ENCODE data around the gene SEH1L.
A peak's percentile ranks its signal among the peaks of the same experiment; 100 is the strongest.
"Not testable (repeated sequence)": the region's sequence is repeated elsewhere in the genome, so short reads cannot be mapped to it uniquely, and the experiment has no call there.

SEH1L gene

GRCh38 chr18:12939162-12939561, 8.6 kb upstream of the SEH1L start:
- DNase-seq, result no peak

GRCh38 chr18:12943215-12943614, 4.6 kb upstream of the SEH1L start:
- DNase-seq, result no peak

- DNase-seq, result no peak
Observed at GRCh38 chr18:12944709-12945108, 3.1 kb upstream of the SEH1L start.

DNA sequence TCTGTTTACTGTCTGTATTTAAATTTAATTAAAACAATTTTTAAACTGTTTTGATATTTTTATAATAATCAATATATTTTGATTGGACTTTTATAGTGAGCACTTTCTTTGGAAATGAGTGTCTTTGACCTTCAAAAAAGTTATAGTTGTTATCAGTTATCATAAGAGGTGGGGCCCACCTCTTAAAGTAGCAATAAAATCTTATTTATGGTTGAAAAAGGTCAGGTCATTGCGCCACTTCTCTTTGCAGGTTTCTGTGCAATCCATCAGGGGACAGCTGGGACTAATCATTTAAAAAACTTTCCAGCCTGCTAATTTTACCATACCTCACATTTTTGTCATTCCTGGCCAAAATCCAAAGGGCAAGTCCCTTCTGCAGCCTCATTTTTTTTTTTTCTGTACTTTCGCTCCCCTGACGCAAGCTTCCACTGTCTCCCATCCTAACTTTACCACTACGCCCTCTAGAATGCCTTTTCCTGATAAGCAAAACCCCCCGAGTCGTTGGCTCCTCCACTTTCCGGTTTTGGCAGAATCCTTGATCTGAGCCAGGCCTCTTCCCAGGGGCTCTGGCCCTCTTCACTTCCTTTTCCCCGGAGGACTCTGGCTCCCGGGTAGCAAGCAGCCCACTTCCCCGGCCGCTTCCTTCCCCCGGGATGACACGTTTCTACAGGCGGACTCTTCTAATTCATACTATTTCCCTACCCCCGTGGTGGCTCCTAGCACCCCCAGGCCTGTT, 1.1 kb upstream of the SEH1L start:
- DNase-seq, result no peak

DNA sequence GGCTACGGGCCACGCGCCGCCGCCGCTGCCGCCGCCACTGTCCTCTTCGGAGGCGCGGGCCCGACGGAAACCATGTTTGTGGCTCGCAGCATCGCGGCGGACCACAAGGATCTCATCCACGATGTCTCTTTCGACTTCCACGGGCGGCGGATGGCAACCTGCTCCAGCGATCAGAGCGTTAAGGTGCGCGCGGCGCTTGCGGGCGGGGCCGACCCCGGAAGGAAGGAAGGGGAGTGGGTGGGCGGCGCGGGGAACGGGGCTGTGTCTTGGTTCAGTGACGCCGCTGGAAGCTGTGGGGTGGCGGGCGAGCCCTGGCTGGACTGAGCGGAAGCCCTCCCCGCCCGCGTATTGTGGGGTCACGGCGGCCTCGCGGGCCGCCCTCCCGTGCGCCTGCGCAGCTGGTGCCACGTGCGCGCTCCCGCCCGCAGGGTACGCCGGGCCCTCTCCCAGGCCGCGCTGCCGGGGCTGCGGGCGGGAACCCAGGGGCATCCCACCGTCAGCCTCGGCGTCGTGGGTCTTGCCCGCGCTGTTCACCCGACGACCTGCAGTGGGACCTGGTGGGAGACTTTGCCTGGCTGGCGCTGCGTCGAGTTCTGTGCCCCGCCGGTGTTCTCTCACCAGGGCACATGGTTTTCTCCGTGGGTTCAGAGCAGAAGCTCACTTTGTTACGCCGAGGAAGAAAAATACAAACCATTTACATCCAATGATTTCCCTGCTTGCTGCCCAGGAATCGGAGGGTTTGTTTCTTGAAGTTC, 416 bp downstream of the SEH1L start:
- DNase-seq, result peak; percentile 99

- DNase-seq, result no peak
Observed at GRCh38 chr18:12958478-12958877, 10.7 kb downstream of the SEH1L start.

DNA sequence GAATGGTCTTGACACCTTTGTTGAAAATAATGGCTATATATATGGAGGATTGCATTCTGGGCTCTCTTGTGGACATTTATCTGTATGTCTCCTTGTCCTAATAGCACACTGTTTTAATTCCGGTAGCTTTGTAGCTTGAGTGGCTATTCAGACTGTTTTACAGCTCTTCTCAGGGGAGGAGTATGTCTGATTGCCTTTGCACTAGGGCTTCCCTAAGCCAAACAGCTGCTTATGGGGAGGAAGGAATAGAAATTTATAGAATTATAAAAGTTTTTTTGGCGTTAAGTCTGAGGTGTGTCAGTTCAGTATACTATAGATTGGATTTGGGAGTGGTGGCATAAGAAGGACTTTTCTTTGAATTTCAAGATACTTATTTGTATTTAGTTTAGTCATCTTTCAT, 12.6 kb downstream of the SEH1L start:
- DNase-seq, result no peak

- DNase-seq, result no peak
Observed at GRCh38 chr18:12960853-12961397, 13.1 kb downstream of the SEH1L start.

- DNase-seq, result no peak
Observed at GRCh38 chr18:12963069-12963468, 15.3 kb downstream of the SEH1L start.

DNA sequence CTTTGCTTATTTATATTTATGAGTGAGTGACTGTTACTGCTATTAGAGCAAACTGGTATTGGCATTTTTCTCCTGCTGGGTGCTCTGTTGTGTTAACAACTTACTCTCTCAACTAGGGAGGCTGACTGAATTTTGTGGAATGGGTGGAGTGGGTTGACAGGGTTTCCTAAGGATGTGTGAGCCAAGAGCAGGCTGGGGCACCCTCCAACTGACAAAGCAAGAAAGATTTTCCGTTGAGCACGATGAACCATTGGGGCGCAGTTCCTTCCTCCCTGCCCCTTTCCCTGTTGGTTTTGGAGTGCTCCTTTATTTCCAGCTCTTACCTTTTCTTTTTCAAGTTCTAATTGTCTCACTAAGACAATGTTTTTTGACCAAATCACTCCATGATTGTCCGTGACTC, 20.3 kb downstream of the SEH1L start:
- no peak for DNase-seq

GRCh38 chr18:12968619-12969018, 20.8 kb downstream of the SEH1L start:
- DNase-seq, result no peak

GRCh38 chr18:12973562-12974213, 25.9 kb downstream of the SEH1L start:
- no peak for DNase-seq

DNA sequence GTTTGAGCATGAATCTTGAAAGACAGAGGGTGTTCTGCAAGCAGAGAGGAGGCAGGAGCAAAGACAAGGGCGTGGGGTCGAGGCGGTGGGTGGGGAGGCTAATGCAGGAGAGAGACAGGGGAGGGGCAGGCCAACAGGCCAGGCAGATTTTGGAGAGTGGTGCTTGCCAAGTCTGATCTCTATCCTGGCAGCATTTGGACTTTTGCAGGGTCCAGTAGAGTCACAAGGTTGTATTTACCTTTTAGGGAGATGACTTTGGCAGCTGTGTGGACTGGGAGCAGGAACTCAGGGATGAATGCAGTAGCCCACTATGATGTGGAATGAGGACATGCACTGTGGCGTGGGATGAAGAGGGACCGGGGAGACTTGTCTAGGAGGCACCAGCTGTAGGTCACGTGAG, 27.7 kb downstream of the SEH1L start:
- no peak for DNase-seq

- DNase-seq, result no peak
Observed at GRCh38 chr18:12976305-12976704, 28.5 kb downstream of the SEH1L start.

DNA sequence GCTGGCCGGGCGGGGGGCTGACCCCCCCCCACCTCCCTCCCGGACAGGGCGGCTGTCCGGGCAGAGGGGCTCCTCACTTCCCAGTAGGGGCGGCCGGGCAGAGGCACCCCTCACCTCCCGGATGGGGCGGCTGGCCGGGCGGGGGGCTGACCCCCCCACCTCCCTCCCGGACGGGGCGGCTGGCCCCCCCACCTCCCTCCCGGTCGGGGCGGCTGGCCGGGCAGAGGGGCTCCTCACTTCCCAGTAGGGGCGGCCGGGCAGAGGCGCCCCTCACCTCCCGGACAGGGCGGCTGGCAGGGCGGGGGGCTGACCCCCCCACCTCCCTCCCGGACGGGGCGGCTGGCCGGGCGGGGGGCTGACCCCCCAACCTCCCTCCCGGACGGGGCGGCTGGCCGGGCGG, 32.3 kb downstream of the SEH1L start:
- not testable (repeated sequence) for DNase-seq

GRCh38 chr18:12989397-12990122, 41.7 kb downstream of the SEH1L start:
- DNase-seq, result no peak

GRCh38 chr18:12990123-12990475, 42.3 kb downstream of the SEH1L start:
- no peak for DNase-seq

DNA sequence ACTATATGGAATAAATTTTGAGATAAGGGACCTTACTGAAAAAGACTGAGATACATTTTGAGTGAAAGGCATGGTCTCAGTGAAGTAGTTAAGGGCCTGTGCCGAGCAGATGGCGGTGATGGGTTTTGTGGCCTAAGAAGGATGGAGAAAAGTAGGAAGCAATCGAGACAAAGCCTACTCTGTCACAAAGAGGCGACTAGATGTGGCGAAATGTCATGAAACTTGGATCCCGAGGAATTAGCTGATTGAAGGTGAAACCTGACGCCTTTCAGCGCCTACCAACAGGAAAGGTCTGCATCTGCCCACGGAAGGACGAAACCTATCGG, 42.8 kb downstream of the SEH1L start:
- DNase-seq, result no peak

DNA sequence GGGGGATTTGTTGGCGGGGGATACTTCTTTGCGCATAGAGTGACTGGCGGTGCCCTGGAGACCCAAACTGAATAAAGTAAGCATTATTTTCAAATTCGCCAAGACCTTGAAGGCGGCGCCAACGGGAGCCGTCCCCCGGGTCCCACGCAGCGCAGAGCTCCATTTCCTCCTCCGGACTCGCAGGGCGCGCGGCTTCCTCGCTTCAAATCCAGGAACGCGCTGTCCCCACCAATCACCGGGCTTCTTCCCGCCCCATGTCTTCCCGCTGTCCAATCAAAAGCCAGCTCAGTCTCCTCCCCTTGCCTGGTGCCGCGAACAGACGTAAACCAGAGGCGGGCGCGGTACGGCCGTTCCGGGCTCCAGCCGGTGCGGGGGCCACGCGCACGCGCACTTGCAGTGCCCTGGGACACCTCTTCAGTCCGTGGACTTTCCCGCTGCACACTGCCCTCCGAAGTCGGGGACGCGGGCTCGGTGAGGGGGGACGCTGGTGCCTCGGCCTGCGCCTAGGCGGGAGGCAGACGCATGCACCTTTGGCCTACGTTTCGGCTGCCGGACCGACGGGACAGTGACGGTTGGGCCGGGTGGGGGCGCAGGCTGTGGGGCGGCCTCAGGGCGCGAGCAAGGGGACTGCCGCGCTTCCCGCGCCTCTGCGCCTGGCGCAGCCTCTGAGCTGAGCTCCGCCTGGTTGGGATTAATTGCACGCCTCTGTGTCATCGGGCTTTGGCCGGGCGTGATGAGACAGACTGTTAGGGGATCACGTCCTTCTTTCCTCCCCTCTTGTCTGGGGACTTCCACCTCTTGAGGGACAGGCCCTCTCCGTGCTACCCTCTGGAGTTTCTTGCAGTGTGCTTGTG, 43.4 kb downstream of the SEH1L start, which contains the start of gene CEP192:
CEP192 (plus strand) TSS at position 396 of the 854 bp plus-strand sequence. CDS start 8,063 bp downstream, outside the sequence.
- peak; percentile 96 for DNase-seq

DNA sequence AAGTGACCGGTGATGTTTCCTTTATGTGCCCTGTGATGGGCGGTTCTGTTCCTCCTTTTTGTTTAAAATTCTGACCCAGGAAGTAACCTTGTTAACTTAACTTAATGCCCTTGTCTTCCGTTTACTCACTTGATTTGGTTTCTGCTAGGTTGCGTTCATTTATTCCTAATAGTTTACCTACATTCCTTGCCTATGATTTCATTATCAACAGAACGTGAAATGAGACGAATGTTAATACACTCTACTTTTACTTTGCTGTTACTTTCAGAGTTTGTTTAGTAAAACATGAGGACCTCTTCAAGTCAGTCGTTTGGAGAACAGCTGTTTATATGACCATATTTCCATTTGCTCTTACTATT, 44.0 kb downstream of the SEH1L start:
- no peak for DNase-seq

DNA sequence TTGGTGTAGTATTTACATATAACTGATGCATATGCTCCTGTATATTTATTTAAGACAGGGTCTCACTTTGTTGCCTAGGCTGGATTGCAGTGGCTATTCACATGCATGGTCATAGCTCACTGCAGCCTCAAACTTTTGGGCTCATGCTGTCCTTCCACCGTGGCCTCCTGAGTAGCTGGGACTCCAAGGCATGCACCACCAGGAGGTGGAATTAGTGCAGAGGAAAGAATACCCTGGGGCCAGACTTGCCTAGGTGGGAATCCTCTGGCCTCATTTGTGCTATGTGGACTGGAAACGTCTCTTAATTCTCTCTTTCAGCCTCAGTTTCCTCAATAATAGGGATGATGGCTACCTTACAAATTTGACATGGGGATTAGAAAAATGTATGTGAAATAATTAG, 45.6 kb downstream of the SEH1L start:
- no peak for DNase-seq

DNA sequence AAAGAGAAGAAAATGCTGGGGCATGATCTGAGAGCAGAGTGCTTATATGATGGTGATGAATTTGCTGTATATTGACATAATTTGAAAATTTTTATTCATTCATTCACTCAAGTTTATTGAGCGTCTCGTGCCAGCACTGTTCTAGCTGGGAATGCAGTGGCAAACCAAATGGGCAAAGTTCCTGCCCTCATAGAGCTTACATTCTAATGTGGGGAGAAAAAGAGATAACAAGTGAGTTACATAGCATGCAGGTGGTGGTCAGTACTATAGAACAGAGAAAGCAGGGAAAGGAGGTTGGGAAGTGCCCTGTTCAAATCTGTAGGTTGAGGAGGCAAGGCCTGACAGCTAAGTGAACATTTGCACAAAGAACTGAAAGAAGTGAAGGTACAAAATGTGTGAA, 47.6 kb downstream of the SEH1L start:
- DNase-seq, result no peak

All from right kidney (tissue), 1 donor.